Measurements from ENCODE around the gene CD22. TPM values are rescaled to one million over a fixed set of nuclear protein-coding genes. Genes with fewer than 3 reads are reported as not detected.

Gene CD22
- total RNA-seq, 1 experiment from 2014 or later, result not detected

- DNase-seq (ENCODE audit: extremely low read depth, low read depth), result no peak
These were observed 8.4 kb downstream of the CD22 start for GRCh38 chr19:35337097-35337983.

- no peak for DNase-seq (ENCODE audit: extremely low read depth, low read depth)
These were observed 9.0 kb downstream of the CD22 start for GRCh38 chr19:35337984-35338296.

- no peak for DNase-seq (ENCODE audit: extremely low read depth, low read depth)
These were observed 11.4 kb downstream of the CD22 start for GRCh38 chr19:35340431-35340830.

- DNase-seq (ENCODE audit: extremely low read depth, low read depth), result no peak
These were observed 12.0 kb downstream of the CD22 start for GRCh38 chr19:35341006-35341405.

GRCh38 chr19:35341565-35342225 lies 12.7 kb downstream of the CD22 start:
- no peak for DNase-seq (ENCODE audit: extremely low read depth, low read depth)

GRCh38 chr19:35342430-35342829 lies 13.4 kb downstream of the CD22 start:
- no peak for DNase-seq (ENCODE audit: extremely low read depth, low read depth)

- no peak for DNase-seq (ENCODE audit: extremely low read depth, low read depth)
These were observed 15.6 kb downstream of the CD22 start for GRCh38 chr19:35344511-35345031.

GRCh38 chr19:35345671-35346111 lies 16.7 kb downstream of the CD22 start:
- no peak for DNase-seq (ENCODE audit: extremely low read depth, low read depth)

- no peak for DNase-seq (ENCODE audit: extremely low read depth, low read depth)
These were observed 17.4 kb downstream of the CD22 start for GRCh38 chr19:35346193-35347052.

- DNase-seq (ENCODE audit: extremely low read depth, low read depth), result no peak
These were observed 18.4 kb downstream of the CD22 start, which contains the start of gene FFAR1 for GRCh38 chr19:35347171-35347929. Gene FFAR1 (plus strand): TSS chr19:35347902. CDS start chr19:35351552, 3,650 bp downstream.

- DNase-seq (ENCODE audit: extremely low read depth, low read depth), result no peak
These were observed 18.9 kb downstream of the CD22 start for GRCh38 chr19:35347930-35348298.

GRCh38 chr19:35348911-35349611 lies 20.1 kb downstream of the CD22 start:
- no peak for DNase-seq (ENCODE audit: extremely low read depth, low read depth)

GRCh38 chr19:35349614-35350521 lies 20.9 kb downstream of the CD22 start:
- DNase-seq (ENCODE audit: extremely low read depth, low read depth), result no peak

- no peak for DNase-seq (ENCODE audit: extremely low read depth, low read depth)
These were observed 21.6 kb downstream of the CD22 start for GRCh38 chr19:35350591-35350990.

- no peak for DNase-seq (ENCODE audit: extremely low read depth, low read depth)
These were observed 22.6 kb downstream of the CD22 start for GRCh38 chr19:35351411-35352176.

- DNase-seq (ENCODE audit: extremely low read depth, low read depth), result no peak
These were observed 23.1 kb downstream of the CD22 start for GRCh38 chr19:35352177-35352447.

- peak; percentile 60 for DNase-seq (ENCODE audit: extremely low read depth, low read depth)
These were observed 23.7 kb downstream of the CD22 start for GRCh38 chr19:35352448-35353304.

All from NCI-H460 (cell line).